H9 (cell line): ENCODE measurements around the gene PRPF8. TPM values are rescaled to one million over a fixed set of nuclear protein-coding genes. Genes with fewer than 3 reads are reported as not detected.

Experiments used
- DNase-seq: peaks from one replicate; pipeline ENCODE4 v3.0.0-alpha.2; 2017
- H2AFZ ChIP-seq: one replicate; pipeline ENCODE4 v1.6.1; 2013; ENCODE audit warnings: mild to moderate bottlenecking, low read length, control low read depth, moderate library complexity
- H2AK5ac ChIP-seq: 2 replicates; pipeline ENCODE4 v1.6.1; 2013; ENCODE audit warnings: low read length, control low read depth, mixed read lengths; ENCODE audit not compliant: insufficient read length
- H2BK120ac ChIP-seq: one replicate; pipeline ENCODE4 v1.6.1; 2013; ENCODE audit warnings: low read depth, mild to moderate bottlenecking, low read length, control low read depth, inconsistent platforms; ENCODE audit not compliant: poor library complexity, severe bottlenecking
- H2BK12ac ChIP-seq: 2 replicates; pipeline ENCODE4 v1.6.1; 2013; ENCODE audit warnings: low read length, control low read depth, mixed read lengths, low read depth; ENCODE audit not compliant: insufficient read length
- H2BK15ac ChIP-seq: 2 replicates; pipeline ENCODE4 v1.6.1; 2013; ENCODE audit warnings: low read depth, low read length, control low read depth
- H2BK20ac ChIP-seq: one replicate; pipeline ENCODE4 v1.6.1; 2013; ENCODE audit warnings: low read depth, mild to moderate bottlenecking, low read length, control low read depth, inconsistent platforms; ENCODE audit not compliant: poor library complexity, severe bottlenecking
- H2BK5ac ChIP-seq: 2 replicates; pipeline ENCODE4 v1.6.1; 2013; ENCODE audit warnings: low read length, control low read depth, mixed read lengths; ENCODE audit not compliant: insufficient read length
- H3K14ac ChIP-seq: 2 replicates; pipeline ENCODE4 v1.6.1; 2013; ENCODE audit warnings: low read length, control low read depth; ENCODE audit not compliant: insufficient read depth
- H3K18ac ChIP-seq: 2 replicates; pipeline ENCODE4 v1.6.1; 2013; ENCODE audit warnings: low read depth, mild to moderate bottlenecking, mixed read lengths, low read length, control low read depth; ENCODE audit not compliant: insufficient read length
- H3K23ac ChIP-seq: 2 replicates; pipeline ENCODE4 v1.6.1; 2013; ENCODE audit warnings: low read length, control low read depth, mixed read lengths, low read depth; ENCODE audit not compliant: insufficient read length
- H3K23me2 ChIP-seq: 2 replicates; pipeline ENCODE4 v1.6.1; 2013; ENCODE audit warnings: low read depth, mild to moderate bottlenecking, mixed read lengths, low read length, control low read depth; ENCODE audit not compliant: insufficient read length, poor library complexity, severe bottlenecking
- H3K27ac ChIP-seq: 2 replicates; pipeline ENCODE4 v1.5.1; 2013; ENCODE audit warnings: low read length, control low read depth, mixed read lengths, low read depth; ENCODE audit not compliant: insufficient read length
- H3K27me3 ChIP-seq: 2 replicates; pipeline ENCODE4 v1.6.1; 2013; ENCODE audit warnings: low read length, control low read depth, inconsistent platforms; ENCODE audit not compliant: insufficient read depth
- H3K4ac ChIP-seq: 2 replicates; pipeline ENCODE4 v1.6.1; 2013; ENCODE audit warnings: low read depth, mild to moderate bottlenecking, control low read depth, inconsistent platforms, low read length, moderate library complexity
- H3K4me1 ChIP-seq: 2 replicates; pipeline ENCODE4 v1.6.1; 2013; ENCODE audit warnings: low read length, control low read depth, inconsistent platforms; ENCODE audit not compliant: insufficient read depth
- H3K4me2 ChIP-seq: 2 replicates; pipeline ENCODE4 v1.6.1; 2013; ENCODE audit warnings: low read length, control low read depth, mixed read lengths; ENCODE audit not compliant: insufficient read length, insufficient read depth
- H3K56ac ChIP-seq: 2 replicates; pipeline ENCODE4 v1.6.1; 2013; ENCODE audit warnings: low read depth, mild to moderate bottlenecking, mixed read lengths, low read length, control low read depth; ENCODE audit not compliant: insufficient read length
- H3K79me1 ChIP-seq: 2 replicates; pipeline ENCODE4 v1.6.1; 2013; ENCODE audit warnings: low read depth, mild to moderate bottlenecking, moderate library complexity, low read length, control low read depth, inconsistent platforms; ENCODE audit not compliant: insufficient read depth, poor library complexity, severe bottlenecking
- H3K79me2 ChIP-seq: 2 replicates; pipeline ENCODE4 v1.6.1; 2013; ENCODE audit warnings: low read length, control low read depth, inconsistent platforms; ENCODE audit not compliant: insufficient read depth
- H3K9ac ChIP-seq: 2 replicates; pipeline ENCODE4 v1.6.1; 2013; ENCODE audit warnings: low read length, control low read depth, mixed read lengths; ENCODE audit not compliant: insufficient read length; ENCODE audit errors: extremely low read depth
- H3K9me3 ChIP-seq: one replicate; pipeline ENCODE4 v1.6.1; 2013; ENCODE audit warnings: low read depth, low read length, inconsistent platforms; ENCODE audit not compliant: control insufficient read depth
- H3T11ph ChIP-seq: one replicate; pipeline ENCODE4 v1.6.1; 2013; ENCODE audit warnings: mild to moderate bottlenecking, low read length, control low read depth, inconsistent platforms
- H4K20me1 ChIP-seq: one replicate; pipeline ENCODE4 v1.6.1; 2013; ENCODE audit not compliant: control insufficient read depth, insufficient read length, insufficient read depth
- H4K5ac ChIP-seq: 2 replicates; pipeline ENCODE4 v1.6.1; 2013; ENCODE audit warnings: low read depth, mild to moderate bottlenecking, mixed read lengths, low read length, control low read depth; ENCODE audit not compliant: insufficient read length
- H4K8ac ChIP-seq: replicated peaks from 2 replicates; pipeline ENCODE4 v1.6.1; 2013; ENCODE audit warnings: low read length, control low read depth, mixed read lengths, low read depth; ENCODE audit not compliant: insufficient read length
- H4K91ac ChIP-seq: 2 replicates; pipeline ENCODE4 v1.6.1; 2013; ENCODE audit warnings: low read depth, mild to moderate bottlenecking, moderate library complexity, mixed read lengths, low read length, control low read depth; ENCODE audit not compliant: insufficient read length
- H3K27ac Mint-ChIP-seq, 3 experiments: 2 replicates in 2 of 3; 3 replicates in 1 of 3; pipeline ENCODE4 v1.8.0; 2020 to 2021; ENCODE audit warnings: mixed read lengths in 3 of 3, mild to moderate bottlenecking in 1 of 3, moderate library complexity in 1 of 3
- H3K27me3 Mint-ChIP-seq: 2 replicates; pipeline ENCODE4 v1.8.0; 2021; ENCODE audit warnings: low read depth, mild to moderate bottlenecking, moderate library complexity, mixed read lengths
- H3K36me3 Mint-ChIP-seq, 3 experiments: 2 replicates in 2 of 3; 3 replicates in 1 of 3; pipeline ENCODE4 v1.8.0; 2020 to 2021; ENCODE audit warnings: low read depth in 3 of 3, mixed read lengths in 3 of 3; ENCODE audit not compliant: insufficient read depth in 1 of 3
- H3K4me1 Mint-ChIP-seq, 2 experiments: 2 replicates each; pipeline ENCODE4 v1.8.0; 2020; ENCODE audit warnings: mixed read lengths in 2 of 2
- H3K4me3 Mint-ChIP-seq, 2 experiments: 2 replicates in 1 of 2; 3 replicates in 1 of 2; pipeline ENCODE4 v1.8.0; 2020 to 2021; ENCODE audit warnings: mild to moderate bottlenecking in 2 of 2, mixed read lengths in 2 of 2, moderate library complexity in 1 of 2
- H3K9me3 Mint-ChIP-seq, 2 experiments: 2 replicates in 1 of 2; 3 replicates in 1 of 2; pipeline ENCODE4 v1.8.0; 2020; ENCODE audit warnings: mild to moderate bottlenecking in 2 of 2, mixed read lengths in 2 of 2, moderate library complexity in 1 of 2
- CTCF ChIP-seq: fragments of 200-600 bp; sonication (generic); conservative IDR thresholded peaks from 3 replicates; pipeline ENCODE4 v1.8.0; 2021; ENCODE audit warnings: antibody characterized with exemption, mild to moderate bottlenecking
- WGBS: extraction: QIAGEN DNeasy Blood & Tissue Kit; methylation state at CpG from one replicate; pipeline ENCODE4 v1.1.7; 2013; ENCODE audit warnings: missing lambda C conversion rate, low lambda C conversion rate, mixed read lengths; ENCODE audit not compliant: insufficient read length; ENCODE audit errors: extremely low coverage; 5-methylcytosine and 5-hydroxymethylcytosine counted together
- total RNA-seq: library from RNA; stranded (reverse); gene quantifications from 2 replicates; pipeline ENCODE4 v1.2.1, GENCODE V29; 2021

The PRPF8 gene
- total RNA-seq, 1 experiment from 2014 or later = 408 TPM

GRCh38 chr17:1639549-1640180 is 45.0 kb downstream of the PRPF8 start:
- H3K4me1 ChIP-seq = no peaks in the 10 kb centered on the region; the same call in 1 of the 2 replicates
- no peaks in the 10 kb centered on the region for H3K79me2 ChIP-seq
- H2BK12ac ChIP-seq = no peak overlapping the region
- no peak overlapping the region for H2AK5ac ChIP-seq
- no peaks in the 10 kb centered on the region for H4K20me1 ChIP-seq
- H3K36me3 Mint-ChIP-seq = no peaks in the 10 kb centered on the region; a peak in 2 of 7 replicates
- H3K14ac ChIP-seq = no peak overlapping the region
- no peak overlapping the region for H3K4me2 ChIP-seq
- WGBS = no CpG with 5 or more reads among the region's 11 CpGs
- H3T11ph ChIP-seq = no peak overlapping the region
- no peak overlapping the region for H3K56ac ChIP-seq
- no peak overlapping the region for H3K18ac ChIP-seq
- H3K79me1 ChIP-seq = no peaks in the 10 kb centered on the region
- H4K91ac ChIP-seq = no peak overlapping the region
- no peak overlapping the region for H4K5ac ChIP-seq
- no peak for TF ChIP-seq CTCF
- DNase-seq = no peak
- H3K4ac ChIP-seq = no peak overlapping the region
- no peak overlapping the region for H3K4me3 Mint-ChIP-seq
- H2BK15ac ChIP-seq = no peak overlapping the region
- no peaks in the 10 kb centered on the region; the same call in 1 of the 2 replicates for H3K27me3 ChIP-seq
- H2BK120ac ChIP-seq = no peak overlapping the region
- no peak overlapping the region for H3K23ac ChIP-seq
- peaks cover 18 to 33% of the 10 kb centered on the region in 2 experiments for H3K4me1 Mint-ChIP-seq
- peaks cover 0 to 8% of the 10 kb centered on the region in 2 experiments; a peak in 1 of 5 replicates for H3K9me3 Mint-ChIP-seq
- no peak overlapping the region for H2AFZ ChIP-seq
- peaks cover 7% of the 10 kb centered on the region for H3K27me3 Mint-ChIP-seq
- no peak overlapping the region for H3K27ac ChIP-seq
- no peak overlapping the region for H4K8ac ChIP-seq
- no peak overlapping the region for H3K9ac ChIP-seq
- no peaks in the 10 kb centered on the region for H3K23me2 ChIP-seq
- no peaks in the 10 kb centered on the region for H3K9me3 ChIP-seq
- no peak overlapping the region for H2BK20ac ChIP-seq
- no peak overlapping the region for H3K27ac Mint-ChIP-seq
- H2BK5ac ChIP-seq = no peak overlapping the region
